ENCODE data around the gene PZP. TPM values are rescaled to one million over a fixed set of nuclear protein-coding genes. Genes with fewer than 3 reads are reported as not detected.

Gene PZP
- total and polyA plus RNA-seq, 2 of the 8 experiments (the other 6 are each of a cell fraction or from before 2014, with no cell fraction given), result 0.08 TPM; not detected in 1

- TF ChIP-seq HDAC2 (IDR thresholded peaks at IDR 0.05; ENCODE audit: borderline replicate concordance in 1 of 2, low read depth in 2 of 2, low read length in 2 of 2), result no peak
Measured at GRCh38 chr12:9256341-9256740, 48.1 kb upstream of the PZP start (continued).
